ENCODE results near the gene CHID1. TPM values are rescaled to one million over a fixed set of nuclear protein-coding genes. Genes with fewer than 3 reads are reported as not detected.

The CHID1 gene
- total and polyA plus RNA-seq, 2 donors, result 17.8 to 35.7 TPM

GRCh38 chr11:833849-834311 is 76.7 kb downstream of the CHID1 start:
- no peak for DNase-seq (ENCODE audit: low read depth in 6 of 9, low spot score in 9 of 9)

GRCh38 chr11:833114-833791 is 77.4 kb downstream of the CHID1 start:
- Histone ChIP-seq H3K27me3 (ENCODE audit: control insufficient read depth in 2 of 2, insufficient read depth in 1 of 2, low read length in 1 of 2) (peaks cover 63 to 76% of the 10 kb centered on the region in 2 donors), H3K27ac (ENCODE audit: low read depth in 1 of 2, low read length in 1 of 2) (no peak overlapping the region), H3K4me3 (ENCODE audit: low read length in 2 of 2) (peak overlapping the region; percentile 16 to 52), H3K36me3 (ENCODE audit: control insufficient read depth in 2 of 2, insufficient read depth in 2 of 2, low read length in 1 of 2) (peaks cover 2 to 10% of the 10 kb centered on the region in 2 donors), H3K9me3 (ENCODE audit: control insufficient read depth in 2 of 2, insufficient read depth in 1 of 2, low read length in 1 of 2) (peaks cover 6 to 35% of the 10 kb centered on the region in 2 donors), H3K4me1 (ENCODE audit: control insufficient read depth in 2 of 2, insufficient read depth in 2 of 2, low read length in 2 of 2) (peaks cover 12 to 50% of the 10 kb centered on the region in 2 donors)
- 4% methylated on average over 52 of the region's 55 CpGs for WGBS
- DNase-seq (ENCODE audit: low read depth in 6 of 9, low spot score in 9 of 9), result no peak

More at GRCh38 chr11:833849-834311, 76.7 kb downstream of the CHID1 start:
- peak overlapping the region in 1 of 2 donors; percentile 52 for H3K4me3 ChIP-seq (ENCODE audit: low read length in 2 of 2)
- peaks cover 7 to 16% of the 10 kb centered on the region in 2 donors for H3K36me3 ChIP-seq (ENCODE audit: control insufficient read depth in 2 of 2, insufficient read depth in 2 of 2, low read length in 1 of 2)
- peaks cover 6 to 33% of the 10 kb centered on the region in 2 donors for H3K9me3 ChIP-seq (ENCODE audit: control insufficient read depth in 2 of 2, insufficient read depth in 1 of 2, low read length in 1 of 2)
- H3K4me1 ChIP-seq (ENCODE audit: control insufficient read depth in 2 of 2, insufficient read depth in 2 of 2, low read length in 2 of 2), result peaks cover 12 to 44% of the 10 kb centered on the region in 2 donors
- no peak overlapping the region for H3K27ac ChIP-seq (ENCODE audit: low read depth in 1 of 2, low read length in 1 of 2)
- H3K27me3 ChIP-seq (ENCODE audit: control insufficient read depth in 2 of 2, insufficient read depth in 1 of 2, low read length in 1 of 2), result peaks cover 57 to 70% of the 10 kb centered on the region in 2 donors
- WGBS, result 83% methylated on average over 9 of the region's 9 CpGs

- Histone ChIP-seq H3K4me1 (ENCODE audit: control insufficient read depth in 2 of 2, insufficient read depth in 2 of 2, low read length in 2 of 2) (peaks cover 12 to 56% of the 10 kb centered on the region in 2 donors), H3K9me3 (ENCODE audit: control insufficient read depth in 2 of 2, insufficient read depth in 1 of 2, low read length in 1 of 2) (peaks cover 6 to 35% of the 10 kb centered on the region in 2 donors), H3K27me3 (ENCODE audit: control insufficient read depth in 2 of 2, insufficient read depth in 1 of 2, low read length in 1 of 2) (peaks cover 69 to 83% of the 10 kb centered on the region in 2 donors), H3K36me3 (ENCODE audit: control insufficient read depth in 2 of 2, insufficient read depth in 2 of 2, low read length in 1 of 2) (peaks cover 0 to 5% of the 10 kb centered on the region in 2 donors), H3K4me3 (ENCODE audit: low read length in 2 of 2) (peak within 1 kb of the TSS; percentile 16 to 52), H3K27ac (ENCODE audit: low read depth in 1 of 2, low read length in 1 of 2) (no peak within 1 kb of the TSS)
- DNase-seq (ENCODE audit: low read depth in 6 of 9, low spot score in 9 of 9), result no peak
- WGBS, result 5% methylated on average over 62 of the region's 67 CpGs
These were observed 78.0 kb downstream of the CHID1 start, which contains the start of gene CD151 for GRCh38 chr11:832529-833113. TSS of gene CD151 (plus strand) at chr11:832952. CDS start at chr11:836070, 3,118 bp downstream.

- no peak overlapping the region for H3K4me3 ChIP-seq (ENCODE audit: low read length in 2 of 2)
- H3K27me3 ChIP-seq (ENCODE audit: control insufficient read depth in 2 of 2, insufficient read depth in 1 of 2, low read length in 1 of 2), result peaks cover 75 to 88% of the 10 kb centered on the region in 2 donors
- 84% methylated on average over 23 of the region's 23 CpGs for WGBS
- H3K9me3 ChIP-seq (ENCODE audit: control insufficient read depth in 2 of 2, insufficient read depth in 1 of 2, low read length in 1 of 2), result peaks cover 6 to 35% of the 10 kb centered on the region in 2 donors
- H3K27ac ChIP-seq (ENCODE audit: low read depth in 1 of 2, low read length in 1 of 2), result no peak overlapping the region
- H3K4me1 ChIP-seq (ENCODE audit: control insufficient read depth in 2 of 2, insufficient read depth in 2 of 2, low read length in 2 of 2), result peaks cover 14 to 60% of the 10 kb centered on the region in 2 donors
- no peak for DNase-seq (ENCODE audit: low read depth in 6 of 9, low spot score in 9 of 9)
- H3K36me3 ChIP-seq (ENCODE audit: control insufficient read depth in 2 of 2, insufficient read depth in 2 of 2, low read length in 1 of 2), result no peaks in the 10 kb centered on the region
These were observed 78.6 kb downstream of the CHID1 start for GRCh38 chr11:831961-832528.

- Histone ChIP-seq H3K36me3 (ENCODE audit: control insufficient read depth in 2 of 2, insufficient read depth in 2 of 2, low read length in 1 of 2) (no peaks in the 10 kb centered on the region), H3K4me1 (ENCODE audit: control insufficient read depth in 2 of 2, insufficient read depth in 2 of 2, low read length in 2 of 2) (peaks cover 16 to 67% of the 10 kb centered on the region in 2 donors), H3K27ac (ENCODE audit: low read depth in 1 of 2, low read length in 1 of 2) (no peak overlapping the region), H3K27me3 (ENCODE audit: control insufficient read depth in 2 of 2, insufficient read depth in 1 of 2, low read length in 1 of 2) (peaks cover 80 to 95% of the 10 kb centered on the region in 2 donors), H3K4me3 (ENCODE audit: low read length in 2 of 2) (peak overlapping the region in 1 of 2 donors; percentile 20), H3K9me3 (ENCODE audit: control insufficient read depth in 2 of 2, insufficient read depth in 1 of 2, low read length in 1 of 2) (peaks cover 6 to 35% of the 10 kb centered on the region in 2 donors)
- WGBS, result 72% methylated on average over 31 of the region's 31 CpGs
- no peak for DNase-seq (ENCODE audit: low read depth in 6 of 9, low spot score in 9 of 9)
These were observed 79.3 kb downstream of the CHID1 start for GRCh38 chr11:831118-831864.

- Histone ChIP-seq H3K4me3 (ENCODE audit: low read length in 2 of 2) (peak overlapping the region in 1 of 2 donors; percentile 33), H3K4me1 (ENCODE audit: control insufficient read depth in 2 of 2, insufficient read depth in 2 of 2, low read length in 2 of 2) (peaks cover 16 to 75% of the 10 kb centered on the region in 2 donors), H3K27ac (ENCODE audit: low read depth in 1 of 2, low read length in 1 of 2) (no peak overlapping the region), H3K9me3 (ENCODE audit: control insufficient read depth in 2 of 2, insufficient read depth in 1 of 2, low read length in 1 of 2) (peaks cover 6 to 35% of the 10 kb centered on the region in 2 donors), H3K27me3 (ENCODE audit: control insufficient read depth in 2 of 2, insufficient read depth in 1 of 2, low read length in 1 of 2) (peaks cover 85 to 97% of the 10 kb centered on the region in 2 donors), H3K36me3 (ENCODE audit: control insufficient read depth in 2 of 2, insufficient read depth in 2 of 2, low read length in 1 of 2) (peaks cover 0 to under 1% of the 10 kb centered on the region in 2 donors)
- 3% methylated on average over 78 of the region's 78 CpGs for WGBS
- DNase-seq (ENCODE audit: low read depth in 6 of 9, low spot score in 9 of 9), result peak in 4 of 9 donors; percentile 64 to 83 (median 72)
These were observed 80.1 kb downstream of the CHID1 start for GRCh38 chr11:830295-831117.

GRCh38 chr11:829847-830294 is 80.7 kb downstream of the CHID1 start:
- no peak for DNase-seq (ENCODE audit: low read depth in 6 of 9, low spot score in 9 of 9)

More at GRCh38 chr11:829847-830294, 80.7 kb downstream of the CHID1 start:
- peak overlapping the region in 1 of 2 donors; percentile 33 for H3K4me3 ChIP-seq (ENCODE audit: low read length in 2 of 2)
- H3K36me3 ChIP-seq (ENCODE audit: control insufficient read depth in 2 of 2, insufficient read depth in 2 of 2, low read length in 1 of 2), result peaks cover 5 to 6% of the 10 kb centered on the region in 2 donors
- WGBS, result 4% methylated on average over 39 of the region's 39 CpGs
- peaks cover 81 to 96% of the 10 kb centered on the region in 2 donors for H3K27me3 ChIP-seq (ENCODE audit: control insufficient read depth in 2 of 2, insufficient read depth in 1 of 2, low read length in 1 of 2)
- H3K27ac ChIP-seq (ENCODE audit: low read depth in 1 of 2, low read length in 1 of 2), result no peak overlapping the region
- peaks cover 16 to 81% of the 10 kb centered on the region in 2 donors for H3K4me1 ChIP-seq (ENCODE audit: control insufficient read depth in 2 of 2, insufficient read depth in 2 of 2, low read length in 2 of 2)
- peaks cover 6 to 35% of the 10 kb centered on the region in 2 donors for H3K9me3 ChIP-seq (ENCODE audit: control insufficient read depth in 2 of 2, insufficient read depth in 1 of 2, low read length in 1 of 2)
